Mesenchymal stem cell (in vitro differentiated cells and primary cell): ENCODE measurements around the gene TSGA10.
"Not testable (repeated sequence)": the region's sequence is repeated elsewhere in the genome, so short reads cannot be mapped to it uniquely, and the experiment has no call there.

Experiments used
- DNase-seq: peaks from one replicate; pipeline ENCODE4 v3.0.0-alpha.2; 2013
- H2AFZ ChIP-seq: one replicate; pipeline ENCODE4 v1.6.1; 2013; ENCODE audit warnings: low read depth, mild to moderate bottlenecking, control low read depth, inconsistent platforms, low read length, moderate library complexity
- H2AK5ac ChIP-seq: 2 replicates; pipeline ENCODE4 v1.6.1; 2013; ENCODE audit warnings: low read length, moderate library complexity, mild to moderate bottlenecking, inconsistent platforms; ENCODE audit not compliant: severe bottlenecking
- H2BK120ac ChIP-seq: one replicate; pipeline ENCODE4 v1.6.1; 2013; ENCODE audit warnings: low read depth, mild to moderate bottlenecking, inconsistent platforms, low read length, moderate library complexity
- H2BK12ac ChIP-seq, 2 experiments: one replicate each; pipeline ENCODE4 v1.6.1; 2013; ENCODE audit warnings: inconsistent platforms in 2 of 2, low read length in 2 of 2, mild to moderate bottlenecking in 2 of 2, moderate library complexity in 2 of 2, control low read depth in 1 of 2
- H2BK15ac ChIP-seq: one replicate; pipeline ENCODE4 v1.6.1; 2013; ENCODE audit warnings: mild to moderate bottlenecking, low read depth, inconsistent platforms; ENCODE audit not compliant: poor library complexity, severe bottlenecking
- H2BK5ac ChIP-seq: 2 replicates; pipeline ENCODE4 v1.6.1; 2013; ENCODE audit warnings: low read depth, mild to moderate bottlenecking, low read length, control low read depth, inconsistent platforms; ENCODE audit not compliant: poor library complexity, severe bottlenecking
- H3K14ac ChIP-seq, 2 experiments: one replicate each; pipeline ENCODE4 v1.6.1; 2013; ENCODE audit warnings: inconsistent platforms in 2 of 2, low read length in 2 of 2, control low read depth in 1 of 2, mild to moderate bottlenecking in 1 of 2, moderate library complexity in 1 of 2
- H3K18ac ChIP-seq, 2 experiments: one replicate each; pipeline ENCODE4 v1.6.1; 2013; ENCODE audit warnings: inconsistent platforms in 2 of 2, low read length in 2 of 2, control low read depth in 1 of 2, low read depth in 1 of 2, mild to moderate bottlenecking in 1 of 2
- H3K23ac ChIP-seq, 2 experiments: one replicate each; pipeline ENCODE4 v1.6.1; 2013; ENCODE audit warnings: inconsistent platforms in 2 of 2, low read length in 2 of 2, mild to moderate bottlenecking in 2 of 2, moderate library complexity in 2 of 2, control low read depth in 1 of 2
- H3K27ac ChIP-seq: 2 replicates; pipeline ENCODE4 v1.5.1; 2013; ENCODE audit warnings: mild to moderate bottlenecking, moderate library complexity, low read length, control low read depth, inconsistent platforms; ENCODE audit not compliant: poor library complexity, severe bottlenecking
- H3K27me3 ChIP-seq, 2 experiments: 2 replicates each; pipeline versions ENCODE4 v1.6.1 to v1.7.0; 2013; ENCODE audit warnings: low read length in 2 of 2, mild to moderate bottlenecking in 2 of 2, moderate library complexity in 2 of 2, control low read depth in 1 of 2, inconsistent platforms in 1 of 2; ENCODE audit not compliant: control insufficient read depth in 1 of 2, insufficient read depth in 1 of 2
- H3K36me3 ChIP-seq, 2 experiments: 2 replicates each; pipeline versions ENCODE4 v1.6.1 to v1.7.0; 2013; ENCODE audit warnings: low read length in 2 of 2, control low read depth in 1 of 2, inconsistent platforms in 1 of 2, low read depth in 1 of 2, mild to moderate bottlenecking in 1 of 2; ENCODE audit not compliant: insufficient read depth in 2 of 2, control insufficient read depth in 1 of 2
- H3K4ac ChIP-seq, 2 experiments: one replicate each; pipeline ENCODE4 v1.6.1; 2013; ENCODE audit warnings: inconsistent platforms in 2 of 2, low read length in 2 of 2, mild to moderate bottlenecking in 2 of 2, moderate library complexity in 2 of 2, control low read depth in 1 of 2, low read depth in 1 of 2
- H3K4me1 ChIP-seq: 2 replicates; pipeline ENCODE4 v1.6.1; 2013; ENCODE audit warnings: low read depth, low read length, control low read depth; ENCODE audit not compliant: control insufficient read depth, insufficient read depth
- H3K4me2 ChIP-seq: 2 replicates; pipeline ENCODE4 v1.6.1; 2013; ENCODE audit warnings: low read length, mild to moderate bottlenecking, inconsistent platforms; ENCODE audit not compliant: poor library complexity, severe bottlenecking
- H3K4me3 ChIP-seq, 2 experiments: 2 replicates each; pipeline versions ENCODE4 v1.5.1 to v1.7.0; 2013; ENCODE audit warnings: low read length in 2 of 2, mild to moderate bottlenecking in 2 of 2, control low read depth in 1 of 2, low read depth in 1 of 2; ENCODE audit not compliant: insufficient read depth in 1 of 2
- H3K79me1 ChIP-seq: replicated peaks from 2 replicates; pipeline ENCODE4 v1.6.1; 2013; ENCODE audit warnings: mild to moderate bottlenecking, control low read depth, low read length, inconsistent platforms; ENCODE audit not compliant: poor library complexity, severe bottlenecking
- H3K9ac ChIP-seq: 2 replicates; pipeline ENCODE4 v1.7.0; 2013; ENCODE audit warnings: mild to moderate bottlenecking, low read length, moderate library complexity
- H3K9me3 ChIP-seq: 2 replicates; pipeline ENCODE4 v1.7.0; 2013; ENCODE audit warnings: mild to moderate bottlenecking, low read length; ENCODE audit not compliant: control insufficient read depth
- H4K8ac ChIP-seq: one replicate; pipeline ENCODE4 v1.6.1; 2013; ENCODE audit warnings: inconsistent platforms, mild to moderate bottlenecking, low read length, moderate library complexity
- H4K91ac ChIP-seq: one replicate; pipeline ENCODE4 v1.6.1; 2013; ENCODE audit warnings: mild to moderate bottlenecking, low read length, inconsistent platforms
- WGBS: methylation state at CpG from one replicate; pipeline ENCODE4 v1.1.7; 2013; ENCODE audit warnings: mixed read lengths; 5-methylcytosine and 5-hydroxymethylcytosine counted together

Gene TSGA10

DNA sequence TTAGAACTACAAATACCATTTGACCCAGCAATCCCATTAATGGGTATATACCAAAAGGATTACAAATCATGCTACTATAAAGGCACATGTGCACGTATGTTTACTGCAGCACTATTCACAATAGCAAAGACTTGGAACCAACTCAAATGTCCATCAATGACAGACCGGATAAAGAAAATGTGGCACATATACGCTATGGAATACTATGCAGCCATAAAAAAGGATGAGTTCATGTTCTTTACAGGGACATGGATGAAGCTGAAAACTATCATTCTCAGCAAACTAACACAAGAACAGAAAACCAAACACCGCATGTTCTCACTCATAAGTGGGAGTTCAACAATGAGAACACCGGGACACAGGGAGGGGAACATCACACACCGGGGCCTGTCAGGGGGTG lies 105.6 kb downstream of the TSGA10 start:
- H2AK5ac ChIP-seq, H2BK15ac ChIP-seq, H3K27ac ChIP-seq, H3K27me3 ChIP-seq, H3K79me1 ChIP-seq, H3K4me1 ChIP-seq, H2BK120ac ChIP-seq, DNase-seq, H2BK12ac ChIP-seq, H3K36me3 ChIP-seq, H4K8ac ChIP-seq, H3K9ac ChIP-seq, H3K4me2 ChIP-seq, H3K23ac ChIP-seq, H4K91ac ChIP-seq, H3K14ac ChIP-seq, H3K18ac ChIP-seq, H3K4me3 ChIP-seq, H2BK5ac ChIP-seq, H3K4ac ChIP-seq, H2AFZ ChIP-seq: not testable (repeated sequence)
- WGBS: 100% methylated on average over 6 of the region's 6 CpGs
- H3K9me3 ChIP-seq: peaks cover 16% of the 10 kb centered on the region

- H3K27ac ChIP-seq, H2BK15ac ChIP-seq, H3K4me2 ChIP-seq, H2AFZ ChIP-seq, H3K23ac ChIP-seq, H4K91ac ChIP-seq, H2BK5ac ChIP-seq, H3K27me3 ChIP-seq, H3K4me1 ChIP-seq, H3K79me1 ChIP-seq, H4K8ac ChIP-seq, H3K14ac ChIP-seq, H3K36me3 ChIP-seq, H2BK12ac ChIP-seq, H2AK5ac ChIP-seq, H3K4ac ChIP-seq, H3K4me3 ChIP-seq: not testable (repeated sequence)
- peak overlapping the region; percentile 29 for H2BK120ac ChIP-seq
- DNase-seq: peak; percentile 6
- peak overlapping the region in 1 of 2 experiments; percentile 28 for H3K18ac ChIP-seq
- H3K9me3 ChIP-seq: peaks cover 13% of the 10 kb centered on the region
- peak overlapping the region; percentile 24 for H3K9ac ChIP-seq
- WGBS: no CpG with 5 or more reads among the region's 2 CpGs
Observed at GRCh38 chr2:99040736-99041300, 113.9 kb downstream of the TSGA10 start.

DNA sequence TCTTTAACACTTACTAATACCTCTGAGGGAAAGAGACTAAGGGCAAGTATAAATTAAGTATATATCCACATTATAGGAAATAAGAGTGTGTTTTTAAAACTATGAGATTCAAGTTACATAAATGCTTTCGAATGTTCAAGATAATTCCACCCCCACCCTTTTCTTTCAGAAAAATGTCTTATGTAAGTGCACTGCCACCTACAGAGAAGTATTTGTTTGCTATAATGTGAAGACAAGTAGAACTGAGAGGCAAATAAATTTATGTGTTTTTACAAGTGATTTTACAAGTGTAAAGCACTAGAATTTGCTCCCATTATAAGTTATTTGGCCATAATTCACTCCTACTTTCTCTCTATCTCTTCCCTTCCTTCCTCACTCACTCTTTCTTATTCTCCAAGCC lies 118.8 kb downstream of the TSGA10 start:
- H3K36me3 ChIP-seq: no peaks in the 10 kb centered on the region
- H2AFZ ChIP-seq: no peak overlapping the region
- no peaks in the 10 kb centered on the region for H3K27me3 ChIP-seq
- no peaks in the 10 kb centered on the region for H3K79me1 ChIP-seq
- no peak overlapping the region for H3K14ac ChIP-seq
- no peak overlapping the region for H3K4me3 ChIP-seq
- no peak overlapping the region for H2BK12ac ChIP-seq
- H3K4me2 ChIP-seq: no peak overlapping the region
- H4K8ac ChIP-seq: no peak overlapping the region
- DNase-seq: no peak
- no peak overlapping the region for H3K18ac ChIP-seq
- no peak overlapping the region for H3K23ac ChIP-seq
- H3K9ac ChIP-seq: no peak overlapping the region
- H3K4ac ChIP-seq: no peak overlapping the region
- H2BK5ac ChIP-seq: no peak overlapping the region
- H2BK15ac ChIP-seq: no peak overlapping the region
- peaks cover 4% of the 10 kb centered on the region for H3K9me3 ChIP-seq
- H3K27ac ChIP-seq: no peak overlapping the region
- H4K91ac ChIP-seq: no peak overlapping the region
- H3K4me1 ChIP-seq: no peaks in the 10 kb centered on the region
- WGBS: no CpG with 5 or more reads among the region's 1 CpG
- H2AK5ac ChIP-seq: no peak overlapping the region
- no peak overlapping the region for H2BK120ac ChIP-seq

DNA sequence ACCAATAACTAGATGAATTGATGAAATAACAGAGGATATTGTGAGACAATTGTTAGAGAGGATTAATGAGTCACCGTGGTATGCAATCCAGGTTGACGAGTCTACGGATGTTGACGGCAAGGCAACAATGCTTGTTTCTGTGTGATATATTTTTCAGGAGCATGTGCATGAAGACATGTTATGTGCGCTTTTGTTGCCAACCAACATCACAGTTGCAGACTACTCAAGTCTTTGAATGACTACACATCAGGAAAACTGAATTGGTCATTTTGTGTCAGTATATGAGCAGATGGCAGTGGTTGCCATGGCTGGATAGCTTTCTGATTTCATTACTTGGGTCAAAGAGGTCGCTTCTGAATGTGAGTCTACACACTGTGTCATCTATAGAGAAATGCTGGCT lies 122.0 kb downstream of the TSGA10 start:
- DNase-seq: no peak
- Histone ChIP-seq H3K4me3 (no peak overlapping the region), H4K91ac (no peak overlapping the region), H2BK15ac (no peak overlapping the region), H3K14ac (no peak overlapping the region), H3K9me3 (no peaks in the 10 kb centered on the region), H3K27ac (no peak overlapping the region), H3K9ac (no peak overlapping the region), H3K4me1 (no peaks in the 10 kb centered on the region), H3K4ac (no peak overlapping the region), H3K18ac (no peak overlapping the region), H3K27me3 (no peaks in the 10 kb centered on the region), H3K23ac (no peak overlapping the region), H2AK5ac (no peak overlapping the region), H4K8ac (no peak overlapping the region), H2AFZ (no peak overlapping the region), H3K79me1 (no peaks in the 10 kb centered on the region), H3K36me3 (no peaks in the 10 kb centered on the region), H3K4me2 (no peak overlapping the region), H2BK120ac (no peak overlapping the region), H2BK5ac (no peak overlapping the region), H2BK12ac (no peak overlapping the region)
- 83% methylated on average over 5 of the region's 6 CpGs for WGBS
